Activated gamma-delta T cell treated with Interleukin-2 at 50 U/mL for 16 hours (primary cell): ENCODE measurements around the gene CDH2.

Source experiments
- DNase-seq: peaks from one replicate; pipeline ENCODE4 v3.0.0-alpha.2; 2020

CDH2 gene

GRCh38 chr18:28039691-28040090 is 137.2 kb downstream of the CDH2 start:
- no peak for DNase-seq

GRCh38 chr18:28039078-28039477 is 137.9 kb downstream of the CDH2 start:
- DNase-seq: no peak

- DNase-seq: no peak
Observed at GRCh38 chr18:28036488-28036887, 140.4 kb downstream of the CDH2 start.

GRCh38 chr18:28034567-28034966 is 142.4 kb downstream of the CDH2 start:
- DNase-seq: no peak

- no peak for DNase-seq
Observed at GRCh38 chr18:28032177-28032576, 144.8 kb downstream of the CDH2 start.

- no peak for DNase-seq
Observed at GRCh38 chr18:28030458-28030857, 146.5 kb downstream of the CDH2 start.

GRCh38 chr18:28027755-28028154 is 149.2 kb downstream of the CDH2 start:
- DNase-seq: no peak

GRCh38 chr18:28019425-28020108 is 157.4 kb downstream of the CDH2 start:
- DNase-seq: no peak

GRCh38 chr18:28018351-28018750 is 158.6 kb downstream of the CDH2 start:
- DNase-seq: no peak

GRCh38 chr18:28015671-28016070 is 161.3 kb downstream of the CDH2 start:
- no peak for DNase-seq

GRCh38 chr18:28013066-28013465 is 163.9 kb downstream of the CDH2 start:
- no peak for DNase-seq

- no peak for DNase-seq
Observed at GRCh38 chr18:28012336-28012735, 164.6 kb downstream of the CDH2 start.

GRCh38 chr18:28009589-28009988 is 167.3 kb downstream of the CDH2 start:
- DNase-seq: no peak

- no peak for DNase-seq
Observed at GRCh38 chr18:28007841-28008240, 169.1 kb downstream of the CDH2 start.

- no peak for DNase-seq
Observed at GRCh38 chr18:28005164-28005563, 171.8 kb downstream of the CDH2 start.

GRCh38 chr18:28004606-28005005 is 172.3 kb downstream of the CDH2 start:
- DNase-seq: no peak

- no peak for DNase-seq
Observed at GRCh38 chr18:28003451-28003850, 173.5 kb downstream of the CDH2 start.

- no peak for DNase-seq
Observed at GRCh38 chr18:28002841-28003240, 174.1 kb downstream of the CDH2 start.

- no peak for DNase-seq
Observed at GRCh38 chr18:27996801-27997272, 180.1 kb downstream of the CDH2 start.

- DNase-seq: no peak
Observed at GRCh38 chr18:27995770-27996502, 181.0 kb downstream of the CDH2 start.

- DNase-seq: no peak
Observed at GRCh38 chr18:27994571-27994970, 182.4 kb downstream of the CDH2 start.

- DNase-seq: no peak
Observed at GRCh38 chr18:27991391-27991790, 185.5 kb downstream of the CDH2 start.

GRCh38 chr18:27985832-27986231 is 191.1 kb downstream of the CDH2 start:
- no peak for DNase-seq

GRCh38 chr18:27983780-27984179 is 193.2 kb downstream of the CDH2 start:
- no peak for DNase-seq
